ENCODE measurements around the gene ADISSP. TPM values are rescaled to one million over a fixed set of nuclear protein-coding genes. Genes with fewer than 3 reads are reported as not detected.

The ADISSP gene
- total and polyA plus RNA-seq, 2 of the 8 experiments (the other 6 are each of a cell fraction or from before 2014, with no cell fraction given): 111 to 141 TPM

GRCh38 chr20:3768342-3769130 is 983 bp upstream of the ADISSP start (continued):
- TF ChIP-seq SIN3A (conservative IDR thresholded peaks at IDR 0.05 in 1 of 2, IDR thresholded peaks at IDR 0.05 in 1 of 2; ENCODE audit: low read depth in 1 of 2, low read length in 2 of 2) (peak; percentile 36 to 80; a peak in 1 of 4 replicates), CREB1 (IDR thresholded peaks at IDR 0.05) (peak; percentile 64), RBBP5 (IDR thresholded peaks at IDR 0.05; ENCODE audit: borderline replicate concordance, low read depth, low read length) (peak; percentile 56; the same call in 1 of the 2 replicates), SAP30 (IDR thresholded peaks at IDR 0.05; ENCODE audit: insufficient read depth, insufficient replicate concordance, low read length) (peak; percentile 81), TBP (IDR thresholded peaks at IDR 0.05; ENCODE audit: low read depth, low read length) (peak; percentile 41; the same call in 1 of the 2 replicates), MAX (IDR thresholded peaks at IDR 0.05) (0 out of 2 replicates have a peak, but pooled peaks have one; percentile 13)
